ENCODE data around the gene GADD45GIP1.
"Not testable (repeated sequence)": the region's sequence is repeated elsewhere in the genome, so short reads cannot be mapped to it uniquely, and the experiment has no call there.

The GADD45GIP1 gene

DNA sequence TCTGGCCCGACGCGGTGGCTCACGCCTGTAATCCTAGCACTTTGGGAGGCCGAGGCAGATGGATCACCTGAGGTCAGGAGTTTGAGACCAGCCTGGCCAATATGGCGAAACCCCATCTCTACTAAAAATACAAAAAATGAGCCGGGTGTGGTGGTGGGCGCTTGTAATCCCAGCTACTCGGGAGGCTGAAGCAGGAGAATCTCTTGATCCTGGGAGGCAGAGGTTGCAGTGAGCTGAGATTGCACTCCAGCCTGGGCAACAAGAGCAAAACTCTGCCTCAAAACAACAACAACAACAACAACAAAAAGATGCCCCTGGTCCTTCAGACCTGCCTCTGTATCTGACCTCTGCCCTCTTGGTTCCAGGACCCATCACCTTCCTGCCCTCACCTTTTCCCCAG is 1.4 kb downstream of the GADD45GIP1 start:
- not testable (repeated sequence) for DNase-seq

GRCh38 chr19:12954612-12954962 is 2.4 kb downstream of the GADD45GIP1 start:
- no peak for DNase-seq

DNA sequence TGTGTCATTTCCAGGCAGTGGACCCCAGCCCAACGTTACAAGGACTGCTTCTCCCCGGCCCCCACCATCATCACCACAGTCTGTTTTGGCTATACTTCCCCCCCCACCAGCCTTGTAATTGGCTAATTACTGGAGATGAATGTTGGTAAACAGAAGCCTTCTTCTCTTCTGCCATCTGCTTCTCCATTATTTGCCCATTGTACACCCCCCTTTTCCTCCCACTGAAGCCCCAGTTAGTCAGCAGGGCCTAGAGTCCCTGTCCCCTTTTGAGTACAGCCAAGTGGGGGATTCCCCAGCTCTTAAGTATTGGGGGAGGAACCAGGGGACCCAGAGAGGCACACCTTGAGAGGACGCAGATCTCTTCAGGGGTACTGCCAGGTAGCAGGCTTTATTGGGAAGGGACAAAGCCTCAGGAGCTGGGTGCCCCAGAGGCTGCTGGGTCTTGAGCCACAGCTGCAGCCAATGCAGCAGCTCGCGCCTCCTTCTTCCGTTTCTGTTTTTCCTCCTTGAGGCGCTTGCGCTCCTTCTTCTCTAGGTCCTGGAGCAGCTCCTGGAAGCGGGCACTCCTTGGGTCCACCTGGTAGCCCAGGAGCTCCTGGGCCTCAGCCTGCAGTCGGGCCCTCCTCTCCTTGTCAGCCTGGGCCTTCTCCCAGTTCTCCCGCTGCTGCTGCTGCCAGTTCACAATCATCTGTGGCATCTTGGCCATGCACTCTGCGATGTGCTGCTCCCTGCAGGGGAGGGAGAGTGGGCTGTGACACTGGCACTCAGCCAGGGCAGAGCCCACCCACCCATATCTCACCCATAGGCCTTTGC is 3.0 kb downstream of the GADD45GIP1 start:
- DNase-seq: no peak

DNA sequence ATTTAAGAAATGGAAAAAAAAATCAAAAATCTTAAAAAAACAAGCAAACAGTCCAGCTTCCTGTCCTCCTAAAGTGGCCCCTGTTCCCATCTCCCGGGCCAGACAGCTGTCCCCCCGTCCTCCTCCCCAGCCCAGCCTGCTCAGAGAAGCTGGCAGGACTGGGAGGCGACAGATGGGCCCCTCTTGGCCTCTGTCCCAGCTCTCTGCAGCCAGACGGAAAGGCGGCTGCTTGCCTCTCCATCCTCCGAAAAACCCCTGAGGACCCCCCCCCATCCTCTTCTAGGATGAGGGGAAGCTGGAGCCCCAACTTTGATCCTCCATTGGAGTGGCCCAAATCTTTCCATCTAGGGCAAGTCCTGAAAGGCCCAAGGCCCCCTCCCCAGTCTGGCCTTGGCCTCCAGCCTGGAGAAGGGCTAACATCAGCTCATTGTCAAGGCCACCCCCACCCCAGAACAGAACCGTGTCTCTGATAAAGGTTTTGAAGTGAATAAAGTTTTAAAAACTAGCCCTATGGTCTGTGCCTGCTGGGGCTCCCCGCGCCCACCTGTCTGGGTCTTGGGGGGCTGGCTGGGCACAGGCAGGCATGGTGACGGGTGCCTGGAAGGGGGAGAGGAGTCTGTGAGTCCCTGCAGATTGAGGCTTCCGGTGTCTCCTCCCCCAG is 3.8 kb downstream of the GADD45GIP1 start:
- DNase-seq: no peak

- no peak for DNase-seq
These were observed 4.4 kb downstream of the GADD45GIP1 start for GRCh38 chr19:12952488-12953137.

GRCh38 chr19:12952050-12952449 is 5.0 kb downstream of the GADD45GIP1 start:
- not testable (repeated sequence) for DNase-seq

DNA sequence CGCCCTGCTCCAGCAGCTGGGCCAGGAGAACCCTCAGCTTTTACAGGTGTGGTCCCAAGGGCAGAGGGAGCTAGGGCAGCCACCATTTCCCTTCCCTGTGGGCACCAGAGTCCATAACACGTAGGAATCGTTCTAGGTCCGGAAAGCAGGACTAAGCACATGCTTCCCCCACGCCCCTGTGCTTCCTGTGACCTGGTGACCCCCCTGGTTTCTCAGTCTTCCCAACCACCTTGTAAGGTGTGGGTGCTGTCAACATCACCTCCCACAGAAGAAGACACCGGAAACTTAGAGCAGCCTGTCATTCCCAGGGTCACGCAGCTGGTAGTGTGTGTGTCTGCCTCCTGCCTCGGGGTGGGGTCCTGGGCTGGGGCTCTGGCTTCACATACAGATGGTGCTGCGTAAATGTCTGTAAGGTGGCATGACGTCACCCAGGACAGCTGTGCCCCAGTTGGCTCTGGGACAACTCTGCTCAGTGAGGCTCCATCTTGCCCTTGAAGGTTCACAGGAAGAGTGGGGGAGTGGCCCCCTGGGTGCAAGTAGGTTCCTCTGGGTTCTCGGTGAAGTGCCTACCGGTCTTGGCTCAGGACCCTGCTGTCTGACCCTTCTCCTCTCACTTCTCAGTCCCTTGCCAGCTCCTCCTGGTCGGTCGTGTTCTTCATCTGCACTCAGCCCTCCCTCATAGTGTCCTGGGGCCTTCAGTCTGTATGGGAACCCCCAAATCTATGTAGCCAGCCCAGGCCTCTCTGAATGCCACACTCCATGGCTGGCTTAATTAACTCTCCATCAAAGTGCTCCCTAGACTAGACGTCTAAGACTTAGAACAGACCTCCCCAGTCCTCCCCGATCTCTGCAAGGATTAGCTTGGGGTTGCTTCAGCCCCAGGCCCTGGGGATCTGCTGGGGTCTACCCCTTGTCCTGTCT is 7.4 kb downstream of the GADD45GIP1 start:
- DNase-seq: no peak

- no peak for DNase-seq
These were observed 8.2 kb downstream of the GADD45GIP1 start for GRCh38 chr19:12948612-12949362.

DNA sequence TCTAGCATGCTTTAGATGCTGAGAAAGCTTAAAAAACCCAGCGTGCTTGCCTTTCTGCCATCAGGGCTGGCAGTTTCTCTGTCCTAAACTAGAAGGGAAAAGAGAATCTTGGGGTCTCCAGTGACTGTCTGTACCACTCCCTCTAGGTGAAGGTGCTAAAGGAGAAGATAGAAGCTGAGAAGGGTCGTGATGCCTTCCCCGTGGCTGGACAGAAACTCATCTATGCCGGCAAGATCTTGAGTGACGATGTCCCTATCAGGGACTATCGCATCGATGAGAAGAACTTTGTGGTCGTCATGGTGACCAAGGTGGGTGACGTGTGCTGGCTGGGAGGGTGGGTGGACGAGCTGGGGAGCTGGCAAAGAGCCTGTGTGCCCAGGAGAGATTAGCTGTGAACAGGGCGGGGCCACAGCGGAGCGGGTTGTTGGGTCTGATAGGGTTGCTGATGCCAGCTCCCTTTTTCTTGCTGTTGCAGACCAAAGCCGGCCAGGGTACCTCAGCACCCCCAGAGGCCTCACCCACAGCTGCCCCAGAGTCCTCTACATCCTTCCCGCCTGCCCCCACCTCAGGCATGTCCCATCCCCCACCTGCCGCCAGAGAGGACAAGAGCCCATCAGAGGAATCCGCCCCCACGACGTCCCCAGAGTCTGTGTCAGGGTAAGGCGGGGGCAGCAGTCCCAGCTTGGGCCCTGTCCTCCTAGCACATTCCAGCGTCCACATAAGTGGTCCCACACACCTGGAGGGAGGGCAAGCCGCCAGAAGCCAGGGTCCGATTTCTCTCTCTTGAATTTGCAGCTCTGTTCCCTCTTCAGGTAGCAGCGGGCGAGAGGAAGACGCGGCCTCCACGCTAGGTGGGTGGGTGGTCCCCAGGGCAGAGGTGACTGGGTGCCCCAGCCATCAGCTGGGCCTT is 9.1 kb downstream of the GADD45GIP1 start:
- DNase-seq: peak; percentile 99

DNA sequence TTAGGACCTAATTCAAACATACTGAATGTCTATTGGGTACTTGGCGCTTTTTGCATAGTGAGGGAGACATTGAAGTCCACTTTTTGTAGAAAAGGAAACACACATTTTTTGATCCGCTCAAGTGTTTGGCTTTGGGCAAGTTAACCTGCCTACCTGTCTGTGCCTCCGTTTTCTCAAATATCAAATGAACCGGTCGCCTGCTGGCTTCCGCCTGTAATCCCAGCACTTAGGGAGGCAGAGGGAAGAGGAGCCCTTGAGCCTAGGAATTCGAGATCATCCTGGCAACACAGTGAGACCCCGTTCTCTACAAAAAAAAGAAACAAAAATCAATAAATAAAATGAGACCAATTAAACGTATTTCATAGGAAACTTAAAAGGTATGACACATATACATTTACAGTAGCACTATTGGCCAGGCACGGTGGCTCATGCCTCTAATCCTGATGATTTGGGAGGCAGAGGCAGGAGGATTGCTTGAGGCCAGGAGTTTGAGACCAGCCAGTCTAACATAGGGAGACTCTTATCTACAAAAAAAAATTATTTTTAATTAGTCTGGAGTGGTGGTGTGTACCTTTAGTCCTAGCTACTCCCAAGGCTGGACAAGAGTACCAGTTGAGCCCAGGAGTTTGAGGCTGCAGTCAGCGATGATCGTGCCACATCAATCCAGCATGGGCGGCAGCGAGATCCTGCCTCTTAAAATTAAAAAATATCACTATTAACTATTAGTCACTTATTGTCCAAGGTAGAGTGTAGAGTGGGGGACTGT is 10.1 kb downstream of the GADD45GIP1 start:
- no peak for DNase-seq

DNA sequence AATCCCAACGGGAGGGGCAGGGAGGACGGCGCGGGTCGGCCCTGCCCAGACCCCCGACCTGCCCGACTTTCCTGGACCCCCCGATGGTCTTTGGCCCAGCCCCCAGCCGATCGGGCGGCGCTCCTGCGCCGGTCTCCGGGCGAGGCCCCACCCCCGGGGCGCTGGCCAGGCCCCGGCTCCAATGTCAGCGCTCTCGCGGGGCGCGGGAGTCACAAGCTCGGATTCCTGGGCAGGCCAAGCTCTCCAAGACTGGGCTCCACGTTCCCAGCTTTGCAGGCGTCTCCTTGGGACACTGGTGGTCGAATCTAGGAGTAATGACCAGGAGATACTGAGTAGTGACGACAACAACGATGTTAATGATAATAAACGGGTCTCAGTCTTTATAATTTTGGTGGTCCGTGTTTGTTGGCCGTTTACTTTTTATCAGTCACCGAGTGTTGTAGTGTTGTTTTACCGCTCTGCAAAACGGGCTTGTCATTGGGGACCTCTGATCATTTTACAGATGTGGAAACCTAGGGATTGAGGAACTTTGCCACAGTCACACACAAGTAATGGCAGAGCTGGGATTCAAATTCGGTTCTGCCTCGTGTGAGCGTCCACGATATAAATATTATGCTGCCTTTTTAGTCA is 10.8 kb downstream of the GADD45GIP1 start:
- DNase-seq: peak; percentile 81

DNA sequence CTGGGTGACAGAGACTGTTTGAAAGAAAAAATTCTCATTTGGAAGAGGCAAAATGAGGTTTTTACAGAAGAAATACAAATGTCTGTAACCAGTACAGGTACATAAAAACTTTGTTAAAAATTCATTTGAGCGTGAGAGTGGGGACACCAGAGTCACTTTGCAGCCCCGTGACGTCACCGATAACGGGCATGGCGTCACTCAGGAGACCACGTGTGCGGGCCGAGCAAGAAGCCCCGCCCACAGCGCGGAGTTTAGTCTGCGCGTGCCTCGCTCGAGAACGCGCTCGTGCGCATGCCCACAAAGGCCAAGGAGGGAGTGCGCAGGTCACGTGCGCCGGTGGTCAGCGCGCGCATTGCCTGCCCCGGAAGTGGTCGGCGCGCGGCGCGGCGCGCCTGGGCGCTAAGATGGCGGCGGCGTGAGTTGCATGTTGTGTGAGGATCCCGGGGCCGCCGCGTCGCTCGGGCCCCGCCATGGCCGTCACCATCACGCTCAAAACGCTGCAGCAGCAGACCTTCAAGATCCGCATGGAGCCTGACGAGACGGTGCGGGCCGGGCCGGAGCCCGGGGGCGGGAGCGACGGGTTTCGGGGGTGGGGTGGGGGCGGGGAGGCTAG is 11.4 kb downstream of the GADD45GIP1 start, which contains the start of gene RAD23A:
Gene RAD23A (plus strand): TSS at position 384 of the 613 bp plus-strand sequence. CDS start 87 bp downstream, at position 471.
- DNase-seq: peak; percentile 99

DNA sequence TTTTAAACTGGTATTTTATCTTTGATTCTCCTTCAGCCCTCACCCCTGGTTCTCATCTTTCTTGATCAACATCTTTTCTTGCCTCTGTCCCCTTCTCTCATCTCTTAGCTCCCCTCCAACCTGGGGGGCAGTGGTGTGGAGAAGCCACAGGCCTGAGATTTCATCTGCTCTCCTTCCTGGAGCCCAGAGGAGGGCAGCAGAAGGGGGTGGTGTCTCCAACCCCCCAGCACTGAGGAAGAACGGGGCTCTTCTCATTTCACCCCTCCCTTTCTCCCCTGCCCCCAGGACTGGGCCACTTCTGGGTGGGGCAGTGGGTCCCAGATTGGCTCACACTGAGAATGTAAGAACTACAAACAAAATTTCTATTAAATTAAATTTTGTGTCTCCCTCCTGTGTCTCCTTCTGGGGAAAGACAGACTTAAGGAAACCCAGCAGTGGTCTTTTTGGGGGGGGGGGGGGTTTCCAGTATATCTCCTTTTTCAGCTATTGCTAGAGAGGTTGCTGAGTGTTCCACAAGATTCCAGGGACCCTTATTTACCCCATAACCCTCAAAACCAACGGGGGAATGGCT is 12.8 kb downstream of the GADD45GIP1 start:
- no peak for DNase-seq

- DNase-seq: no peak
These were observed 13.5 kb downstream of the GADD45GIP1 start for GRCh38 chr19:12943437-12944044.

DNA sequence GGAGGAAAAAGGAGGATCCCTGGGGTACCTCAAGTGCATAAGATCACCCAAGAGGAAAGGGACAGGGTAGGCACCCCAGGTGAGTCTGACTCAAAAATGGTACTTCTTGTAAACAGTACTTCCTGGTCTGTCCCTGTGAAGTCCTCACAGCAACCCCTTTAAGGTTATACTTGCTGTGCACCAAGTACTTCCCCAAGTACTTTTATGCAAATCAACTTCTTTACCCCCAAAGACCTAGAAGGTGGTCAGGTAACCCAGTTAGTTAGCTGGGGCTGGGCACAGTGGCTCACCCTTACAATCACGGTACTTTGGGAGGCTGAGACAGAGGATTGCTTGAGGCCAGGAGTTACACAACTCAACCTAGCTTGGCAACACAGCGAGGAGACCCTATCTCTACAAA is 16.1 kb downstream of the GADD45GIP1 start:
- DNase-seq: no peak

DNA sequence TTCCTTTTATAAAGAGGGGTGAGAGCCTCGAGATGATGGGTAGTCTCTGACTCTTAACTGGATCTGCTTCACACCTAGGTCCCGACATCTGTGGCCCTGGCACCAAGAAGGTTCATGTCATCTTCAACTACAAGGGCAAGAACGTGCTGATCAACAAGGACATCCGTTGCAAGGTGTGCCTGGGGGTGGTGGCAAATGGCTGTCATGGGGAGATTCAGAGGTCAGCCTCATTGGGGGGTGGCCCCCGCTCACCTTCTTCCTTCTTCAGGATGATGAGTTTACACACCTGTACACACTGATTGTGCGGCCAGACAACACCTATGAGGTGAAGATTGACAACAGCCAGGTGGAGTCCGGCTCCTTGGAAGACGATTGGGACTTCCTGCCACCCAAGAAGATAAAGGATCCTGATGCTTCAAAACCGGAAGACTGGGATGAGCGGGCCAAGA is 17.0 kb downstream of the GADD45GIP1 start:
- DNase-seq: no peak

DNA sequence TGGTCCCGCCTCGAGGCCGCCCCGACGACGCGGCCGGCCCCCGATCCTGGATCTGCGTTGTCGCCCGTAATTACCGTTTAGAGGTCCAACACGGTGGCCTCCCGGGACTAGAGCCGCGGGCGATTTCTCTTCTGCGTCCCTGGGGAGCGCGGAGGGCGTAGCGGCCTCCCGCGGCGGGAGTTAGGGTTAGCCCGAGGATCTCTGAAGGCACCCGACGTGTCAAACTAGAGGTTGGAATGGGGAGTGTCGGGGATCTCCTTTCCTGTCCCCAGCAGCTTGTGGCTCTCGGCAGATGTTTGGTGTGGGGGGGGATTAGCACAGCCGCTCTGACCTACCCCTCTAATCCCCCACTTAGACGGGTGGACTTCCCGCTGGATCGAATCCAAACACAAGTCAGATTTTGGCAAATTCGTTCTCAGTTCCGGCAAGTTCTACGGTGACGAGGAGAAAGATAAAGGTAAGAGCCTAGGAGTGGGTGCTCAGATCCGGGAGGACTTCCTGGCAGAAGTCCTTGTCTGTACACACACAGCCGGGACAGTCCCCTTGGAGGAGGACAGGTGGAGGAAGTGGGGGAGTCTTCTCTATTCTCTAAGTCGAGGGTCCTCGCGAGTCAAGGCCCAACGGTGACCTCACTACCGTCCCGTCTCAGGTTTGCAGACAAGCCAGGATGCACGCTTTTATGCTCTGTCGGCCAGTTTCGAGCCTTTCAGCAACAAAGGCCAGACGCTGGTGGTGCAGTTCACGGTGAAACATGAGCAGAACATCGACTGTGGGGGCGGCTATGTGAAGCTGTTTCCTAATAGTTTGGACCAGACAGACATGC is 18.0 kb downstream of the GADD45GIP1 start:
- DNase-seq: peak; percentile 58
